GM13977 (cell line): ENCODE data around the gene ARL15.

Experiments used
- DNase-seq: peaks from one replicate; pipeline ENCODE4 v3.0.0; 2012; ENCODE audit warnings: low spot score
- CTCF ChIP-seq: IDR thresholded peaks from 2 replicates; pipeline ENCODE4 v1.5.1; 2012; ENCODE audit warnings: mild to moderate bottlenecking, control low read depth; ENCODE audit not compliant: insufficient read depth; ENCODE audit errors: extremely low read depth, missing control alignments
- in situ Hi-C: fragments of 300-500 bp; cut with MboI; formaldehyde crosslinking; loops from one replicate; pipeline ENCODE4 v1.12.0; 2022; ENCODE audit warnings: low sequenced_read_pairs, low pct_unique_long_range_greater_than_20kb, mixed read lengths, inconsistent platforms; ENCODE audit not compliant: unreplicated experiment

Gene ARL15

GRCh38 chr5:54325272-54325609 is 14.9 kb upstream of the ARL15 start:
- no peak for DNase-seq
- TF ChIP-seq CTCF, result no peak
- in situ Hi-C loops, result no loop called here

GRCh38 chr5:54324651-54325271 is 14.4 kb upstream of the ARL15 start:
- in situ Hi-C loops, result no loop called here
- DNase-seq, result no peak
- no peak for TF ChIP-seq CTCF

- in situ Hi-C loops, result no loop called here
- no peak for TF ChIP-seq CTCF
- no peak for DNase-seq
Observed at GRCh38 chr5:54323495-54323894, 13.1 kb upstream of the ARL15 start.

GRCh38 chr5:54320256-54320655 is 9.9 kb upstream of the ARL15 start:
- in situ Hi-C loops, result no loop called here
- no peak for DNase-seq
- no peak for TF ChIP-seq CTCF

- TF ChIP-seq CTCF, result no peak
- no peak for DNase-seq
- in situ Hi-C loops, result no loop called here
Observed at GRCh38 chr5:54317511-54318260, 7.3 kb upstream of the ARL15 start.

GRCh38 chr5:54315736-54316528 is 5.6 kb upstream of the ARL15 start:
- no peak for TF ChIP-seq CTCF
- in situ Hi-C loops, result no loop called here
- DNase-seq, result no peak
